ENCODE results near the gene FAM184A.
"Not testable (repeated sequence)": the region's sequence is repeated elsewhere in the genome, so short reads cannot be mapped to it uniquely, and the experiment has no call there.

The FAM184A gene, protein sequence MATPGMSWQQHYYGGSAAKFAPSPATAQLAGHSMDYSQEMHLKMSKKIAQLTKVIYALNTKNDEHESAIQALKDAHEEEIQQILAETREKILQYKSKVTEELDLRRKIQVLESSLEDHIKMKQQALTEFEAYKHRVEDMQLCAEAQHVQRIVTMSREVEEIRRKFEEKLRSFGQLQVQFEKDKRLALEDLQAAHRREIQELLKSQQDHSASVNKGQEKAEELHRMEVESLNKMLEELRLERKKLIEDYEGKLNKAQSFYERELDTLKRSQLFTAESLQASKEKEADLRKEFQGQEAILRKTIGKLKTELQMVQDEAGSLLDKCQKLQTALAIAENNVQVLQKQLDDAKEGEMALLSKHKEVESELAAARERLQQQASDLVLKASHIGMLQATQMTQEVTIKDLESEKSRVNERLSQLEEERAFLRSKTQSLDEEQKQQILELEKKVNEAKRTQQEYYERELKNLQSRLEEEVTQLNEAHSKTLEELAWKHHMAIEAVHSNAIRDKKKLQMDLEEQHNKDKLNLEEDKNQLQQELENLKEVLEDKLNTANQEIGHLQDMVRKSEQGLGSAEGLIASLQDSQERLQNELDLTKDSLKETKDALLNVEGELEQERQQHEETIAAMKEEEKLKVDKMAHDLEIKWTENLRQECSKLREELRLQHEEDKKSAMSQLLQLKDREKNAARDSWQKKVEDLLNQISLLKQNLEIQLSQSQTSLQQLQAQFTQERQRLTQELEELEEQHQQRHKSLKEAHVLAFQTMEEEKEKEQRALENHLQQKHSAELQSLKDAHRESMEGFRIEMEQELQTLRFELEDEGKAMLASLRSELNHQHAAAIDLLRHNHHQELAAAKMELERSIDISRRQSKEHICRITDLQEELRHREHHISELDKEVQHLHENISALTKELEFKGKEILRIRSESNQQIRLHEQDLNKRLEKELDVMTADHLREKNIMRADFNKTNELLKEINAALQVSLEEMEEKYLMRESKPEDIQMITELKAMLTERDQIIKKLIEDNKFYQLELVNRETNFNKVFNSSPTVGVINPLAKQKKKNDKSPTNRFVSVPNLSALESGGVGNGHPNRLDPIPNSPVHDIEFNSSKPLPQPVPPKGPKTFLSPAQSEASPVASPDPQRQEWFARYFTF

DNA sequence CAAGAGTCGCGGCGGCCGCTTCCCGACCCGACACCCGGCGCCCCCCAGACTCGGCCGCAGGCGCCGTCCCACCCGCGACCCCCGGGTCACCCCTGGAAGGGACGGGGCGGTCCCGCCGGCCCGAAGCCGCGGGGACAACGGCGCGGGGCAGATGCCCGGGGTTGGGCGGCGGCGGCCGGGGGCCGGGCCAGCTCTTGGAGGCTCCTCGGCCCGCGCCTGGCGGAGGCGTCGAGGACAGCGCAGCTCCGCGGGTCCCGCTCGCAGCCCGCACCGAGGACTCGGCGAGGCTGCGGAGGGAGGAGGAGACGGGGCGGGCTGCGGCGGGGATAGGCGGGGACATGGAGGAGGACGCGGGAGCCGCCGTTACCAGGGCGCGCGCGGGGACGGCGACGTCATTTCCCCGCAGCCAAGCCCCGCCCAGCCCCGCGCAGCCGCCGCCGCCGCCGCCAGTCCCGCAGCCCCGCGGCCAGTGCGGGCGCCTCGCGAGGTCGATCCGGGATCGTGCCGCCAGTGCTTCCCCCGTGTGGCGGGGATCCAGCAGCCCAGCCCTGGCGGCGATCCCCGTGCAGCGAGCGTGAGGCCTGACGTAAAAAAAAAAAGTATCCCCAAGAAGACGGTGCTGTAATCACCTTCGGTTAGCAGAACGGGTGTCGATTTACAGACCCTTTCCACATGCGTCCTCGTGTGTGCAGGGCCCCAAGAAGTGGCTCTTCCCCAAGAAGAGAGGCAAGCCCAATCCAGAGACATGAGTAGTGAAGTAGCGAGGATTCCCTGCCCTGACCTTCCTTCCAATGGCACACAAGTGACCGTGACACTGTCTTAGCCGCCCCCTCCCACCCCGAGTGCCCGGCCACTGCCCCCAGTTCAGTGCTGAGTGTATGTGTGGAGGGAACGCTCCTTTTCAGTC, at the start of gene FAM184A:
Gene FAM184A, minus strand, starts transcription at position 289 of the 907 bp plus-strand sequence. CDS start 365 bp downstream, outside the sequence.
- peak; percentile 55 for DNase-seq (ENCODE audit: low spot score)

DNA sequence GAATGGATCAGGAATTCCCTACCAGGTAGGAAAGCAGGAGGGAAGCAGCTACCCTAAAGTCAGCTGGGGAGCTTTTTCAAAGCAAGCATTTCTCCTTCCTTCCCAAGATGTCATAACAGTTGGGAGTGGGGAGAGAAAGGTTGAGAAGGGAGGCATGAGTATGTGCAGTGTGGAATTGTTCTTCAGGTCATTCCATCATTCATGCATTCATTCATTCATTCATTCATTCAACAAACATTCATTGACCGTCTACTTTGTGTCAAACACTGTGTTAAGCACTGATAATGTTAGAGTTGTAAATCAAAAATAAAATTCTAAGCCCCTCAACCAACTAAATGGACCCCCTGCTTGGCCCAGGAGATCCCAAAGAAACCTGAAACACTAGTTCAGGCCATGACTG, 49.2 kb upstream of the FAM184A start:
- no peak for DNase-seq (ENCODE audit: low spot score)

DNA sequence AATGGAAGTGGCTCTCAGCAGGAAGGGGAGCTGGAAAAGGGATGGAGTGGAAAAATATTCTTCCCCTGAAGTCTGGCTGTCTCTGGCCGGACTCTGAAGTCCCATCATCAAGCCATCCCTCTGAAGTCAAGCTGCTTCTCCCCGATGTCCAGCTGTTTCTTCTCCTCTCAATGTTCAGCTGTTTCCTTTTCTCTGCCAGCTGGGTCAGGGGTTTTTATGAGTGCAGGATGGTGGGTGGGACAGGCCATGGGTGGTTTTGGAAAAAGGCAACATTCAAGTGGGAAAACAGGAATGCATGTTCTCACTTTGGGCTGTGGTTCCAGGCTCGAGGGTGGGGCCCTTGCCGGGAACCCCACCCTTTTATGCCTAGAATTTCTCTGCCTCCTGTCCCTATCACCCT, 48.4 kb upstream of the FAM184A start:
- no peak for DNase-seq (ENCODE audit: low spot score)

DNA sequence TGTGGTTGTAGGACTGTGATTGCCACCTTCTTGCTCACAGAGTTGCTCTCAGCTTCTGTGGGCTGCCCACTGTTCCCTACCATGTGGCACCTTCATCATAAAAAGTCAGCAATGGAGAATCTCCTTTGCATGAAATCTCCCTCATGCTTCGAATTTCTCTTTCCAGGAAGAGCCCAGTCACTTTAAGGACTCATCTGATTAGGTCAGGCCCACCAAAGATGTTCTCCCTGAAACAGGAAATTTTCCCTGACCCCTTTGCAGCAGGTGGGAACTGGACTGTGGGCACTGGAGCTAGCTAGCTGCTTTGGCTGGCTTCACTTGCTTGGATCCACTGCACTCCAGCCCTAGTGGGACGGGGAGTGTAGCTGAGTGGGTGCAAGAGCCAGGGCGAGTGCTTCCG, 47.7 kb upstream of the FAM184A start:
- no peak for DNase-seq (ENCODE audit: low spot score)

DNA sequence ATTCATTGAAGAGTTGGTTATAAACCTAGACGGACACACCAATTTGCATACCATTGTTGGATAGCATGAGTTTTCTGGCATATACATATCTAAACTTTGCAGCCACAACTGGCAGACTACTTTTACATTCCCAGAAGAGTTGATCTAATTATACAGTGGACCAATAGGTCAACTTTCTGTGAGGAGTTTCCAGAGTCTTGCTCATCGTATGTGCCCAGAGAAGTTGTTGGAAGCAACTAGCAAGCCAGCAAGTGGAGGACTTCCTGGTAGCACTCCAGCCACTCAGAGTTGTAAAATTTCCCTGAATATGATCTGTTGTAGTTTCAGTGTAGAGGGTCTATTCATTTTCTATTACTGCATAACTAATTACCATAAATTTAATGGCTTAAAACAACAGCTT, 47.1 kb upstream of the FAM184A start:
- no peak for DNase-seq (ENCODE audit: low spot score)

DNA sequence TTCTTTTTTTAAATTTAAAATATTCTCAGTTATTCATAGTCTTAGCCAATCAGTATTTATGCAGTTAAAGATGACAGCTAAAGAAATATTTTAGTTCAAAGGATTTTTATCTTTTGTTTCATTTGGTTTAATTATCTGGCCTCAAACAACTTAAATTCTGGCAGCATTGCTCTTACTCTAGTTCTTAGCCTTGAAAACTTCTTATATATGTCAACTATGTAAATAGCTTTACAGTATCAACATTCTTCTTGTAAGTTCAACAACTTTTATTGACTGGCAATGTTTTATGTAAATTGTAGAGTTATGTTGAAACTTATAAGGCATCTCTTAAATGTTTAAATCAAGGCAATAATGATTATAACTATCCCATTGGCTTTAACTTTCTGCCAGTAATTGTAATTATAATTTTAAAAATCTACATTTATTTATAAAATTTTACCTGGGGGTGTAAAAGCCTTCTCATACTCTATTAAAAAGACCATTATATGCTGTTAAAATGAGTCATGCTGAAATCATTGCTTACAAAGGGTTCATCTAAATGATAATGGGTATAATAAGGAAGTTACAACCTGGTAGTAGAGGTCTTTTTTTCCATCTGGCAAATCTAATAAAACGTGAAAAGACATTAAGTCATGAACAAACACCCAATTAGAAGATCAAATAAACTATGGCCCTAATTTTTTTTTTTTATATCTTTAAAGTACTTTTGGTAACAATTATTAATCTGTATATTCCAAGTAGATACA, 45.8 kb upstream of the FAM184A start:
- no peak for DNase-seq (ENCODE audit: low spot score)

DNA sequence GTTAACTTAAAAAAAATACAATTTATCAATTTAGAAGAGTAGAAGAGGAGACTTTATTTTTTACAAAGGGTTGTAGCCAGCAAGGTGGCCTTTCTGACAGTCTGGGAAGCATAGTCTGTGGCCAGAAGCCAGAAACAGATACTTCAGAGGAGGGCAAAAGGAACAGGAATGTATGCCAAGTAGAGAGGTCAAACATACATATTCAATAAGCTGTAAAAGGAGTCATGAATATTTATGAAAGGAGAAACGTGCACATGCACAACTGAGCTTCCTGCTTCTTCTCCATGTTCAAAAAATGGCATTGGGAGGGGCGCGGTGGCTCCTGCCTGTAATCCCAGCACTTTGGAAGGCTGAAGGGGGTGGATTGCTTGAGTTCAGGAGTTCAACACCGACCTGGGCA, 43.9 kb upstream of the FAM184A start:
- no peak for DNase-seq (ENCODE audit: low spot score)

DNA sequence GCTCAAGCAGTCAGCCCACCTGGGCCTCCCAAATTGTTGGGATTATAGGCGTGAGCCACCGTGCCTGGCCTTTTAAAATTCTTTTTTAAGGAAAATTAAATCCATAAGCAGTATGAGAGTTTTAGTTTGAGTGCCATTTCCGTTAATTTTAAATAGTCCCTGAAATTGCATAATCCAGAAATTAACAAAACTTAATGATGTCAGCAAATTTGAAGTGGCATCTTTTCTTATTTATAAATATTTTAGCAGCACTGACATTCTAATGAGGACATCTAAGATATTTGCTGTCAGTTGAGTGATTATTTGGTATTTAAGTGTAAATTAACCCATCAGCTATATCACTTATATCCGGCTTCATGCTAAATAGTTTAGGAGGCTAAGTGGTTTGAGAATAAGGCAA, 42.9 kb upstream of the FAM184A start:
- DNase-seq (ENCODE audit: low spot score), result no peak

DNA sequence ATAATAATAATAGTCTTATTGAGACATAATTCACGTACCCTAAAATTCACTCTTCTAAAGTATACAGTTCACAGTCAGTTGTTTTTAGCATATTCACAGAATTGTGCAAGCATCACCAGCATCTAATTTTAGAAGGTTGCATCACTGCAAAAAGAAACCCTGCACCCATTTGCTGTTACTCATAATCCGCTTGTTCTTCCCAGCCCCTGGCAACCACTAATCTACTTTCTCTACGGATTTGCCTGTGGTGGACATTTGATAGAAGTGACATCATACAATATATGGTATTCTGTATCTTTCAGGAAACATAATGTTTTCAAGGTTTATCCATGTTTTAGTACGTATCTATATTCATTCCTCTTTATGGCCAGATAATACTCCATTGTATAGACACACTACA, 41.5 kb upstream of the FAM184A start:
- no peak for DNase-seq (ENCODE audit: low spot score)

DNA sequence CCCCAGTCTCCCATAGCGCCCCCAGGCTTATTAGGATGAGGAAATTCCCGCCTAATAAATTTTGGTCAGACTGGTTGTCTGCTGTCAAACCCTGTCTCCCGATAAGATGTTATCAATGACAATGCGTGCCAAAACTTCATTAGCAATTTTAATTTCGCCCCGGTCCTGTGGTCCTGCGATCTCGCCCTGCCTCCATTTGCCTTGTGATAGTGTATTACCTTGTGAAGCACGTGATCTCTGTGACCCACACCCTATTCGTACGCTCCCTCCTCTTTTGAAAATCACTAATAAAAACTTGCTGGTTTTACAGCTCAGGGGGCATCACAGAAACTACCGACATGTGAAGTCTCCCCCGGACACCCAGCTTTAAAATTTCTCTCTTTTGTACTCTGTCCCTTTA, 40.6 kb upstream of the FAM184A start:
- not testable (repeated sequence) for DNase-seq (ENCODE audit: low spot score)

DNA sequence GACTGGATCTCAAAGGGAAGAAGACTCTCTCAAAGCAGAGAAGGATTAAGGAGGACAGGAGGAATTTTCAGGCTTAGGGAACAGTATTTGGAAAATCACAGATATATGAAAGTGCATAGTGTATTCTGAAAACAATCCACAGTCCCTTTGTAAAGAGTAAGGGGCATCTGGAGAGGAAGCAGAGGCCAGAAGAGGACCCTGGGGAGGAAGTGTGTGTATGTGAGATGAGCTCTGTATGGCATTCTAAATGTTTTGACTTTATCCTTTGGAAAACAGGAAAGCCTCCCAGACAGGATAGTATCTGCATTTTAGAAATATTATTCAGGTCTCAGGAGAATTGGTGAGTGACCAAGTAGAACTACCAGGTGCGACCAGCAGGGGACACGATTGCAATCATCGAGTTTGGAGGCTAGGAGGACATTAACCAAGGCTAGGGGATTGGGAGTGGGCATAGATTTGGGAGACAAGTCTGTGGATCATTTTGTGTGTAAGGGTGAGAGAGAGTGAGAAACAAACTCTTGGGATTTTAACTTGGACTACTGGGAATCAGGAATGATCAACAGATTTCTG, 38.3 kb upstream of the FAM184A start:
- no peak for DNase-seq (ENCODE audit: low spot score)

DNA sequence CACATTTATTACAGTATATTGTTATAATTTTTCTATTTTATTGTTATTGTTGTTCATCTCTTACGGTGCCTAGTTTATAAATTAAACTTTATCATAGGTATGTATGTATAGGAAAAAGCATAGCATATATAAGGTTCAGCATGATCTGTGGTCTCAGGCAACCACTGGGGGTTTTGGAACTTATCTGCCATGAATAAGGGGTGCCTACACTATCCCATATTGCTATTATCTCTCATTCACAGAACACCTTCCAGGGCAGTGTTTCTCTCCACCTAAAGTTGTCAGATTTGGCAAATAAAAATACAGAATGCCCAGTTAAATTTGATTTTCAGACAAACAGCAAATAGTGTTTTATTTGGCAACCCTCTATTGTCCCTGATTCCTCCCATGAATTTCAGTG, 35.5 kb upstream of the FAM184A start:
- no peak for DNase-seq (ENCODE audit: low spot score)

DNA sequence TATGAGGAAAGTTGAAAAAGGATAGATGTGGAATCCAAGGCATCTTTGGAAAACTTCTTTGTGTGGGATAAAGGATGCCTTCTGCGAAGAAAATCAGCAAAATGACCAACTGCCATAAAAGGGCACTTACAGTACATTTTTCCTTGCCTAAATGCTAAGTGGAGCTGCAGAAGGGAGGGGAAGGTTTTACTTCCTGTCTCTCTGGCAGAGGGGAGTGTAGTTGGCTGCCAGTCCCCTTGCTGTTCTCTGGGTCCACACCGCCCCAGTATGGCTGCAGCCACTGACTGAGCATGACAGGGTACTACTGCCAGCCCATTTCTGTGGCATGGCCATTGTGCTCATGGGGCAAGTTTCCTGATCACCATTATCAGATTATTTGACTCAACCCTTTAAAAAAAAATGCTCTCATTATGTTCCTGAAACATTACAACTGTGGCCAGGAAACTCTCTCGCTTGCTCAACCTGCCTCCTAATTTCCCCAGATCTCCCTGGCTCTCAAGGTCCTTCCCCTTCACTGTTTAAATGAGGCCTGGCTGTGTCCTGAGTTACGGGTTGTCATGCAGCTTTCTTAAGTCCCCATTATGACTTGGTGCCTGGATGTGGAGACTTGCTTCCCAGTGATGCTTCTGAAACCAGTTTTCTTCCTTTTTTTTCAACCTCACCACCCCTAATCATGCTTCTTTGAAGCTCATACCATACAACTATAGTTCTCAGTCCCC, 34.5 kb upstream of the FAM184A start:
- no peak for DNase-seq (ENCODE audit: low spot score)

DNA sequence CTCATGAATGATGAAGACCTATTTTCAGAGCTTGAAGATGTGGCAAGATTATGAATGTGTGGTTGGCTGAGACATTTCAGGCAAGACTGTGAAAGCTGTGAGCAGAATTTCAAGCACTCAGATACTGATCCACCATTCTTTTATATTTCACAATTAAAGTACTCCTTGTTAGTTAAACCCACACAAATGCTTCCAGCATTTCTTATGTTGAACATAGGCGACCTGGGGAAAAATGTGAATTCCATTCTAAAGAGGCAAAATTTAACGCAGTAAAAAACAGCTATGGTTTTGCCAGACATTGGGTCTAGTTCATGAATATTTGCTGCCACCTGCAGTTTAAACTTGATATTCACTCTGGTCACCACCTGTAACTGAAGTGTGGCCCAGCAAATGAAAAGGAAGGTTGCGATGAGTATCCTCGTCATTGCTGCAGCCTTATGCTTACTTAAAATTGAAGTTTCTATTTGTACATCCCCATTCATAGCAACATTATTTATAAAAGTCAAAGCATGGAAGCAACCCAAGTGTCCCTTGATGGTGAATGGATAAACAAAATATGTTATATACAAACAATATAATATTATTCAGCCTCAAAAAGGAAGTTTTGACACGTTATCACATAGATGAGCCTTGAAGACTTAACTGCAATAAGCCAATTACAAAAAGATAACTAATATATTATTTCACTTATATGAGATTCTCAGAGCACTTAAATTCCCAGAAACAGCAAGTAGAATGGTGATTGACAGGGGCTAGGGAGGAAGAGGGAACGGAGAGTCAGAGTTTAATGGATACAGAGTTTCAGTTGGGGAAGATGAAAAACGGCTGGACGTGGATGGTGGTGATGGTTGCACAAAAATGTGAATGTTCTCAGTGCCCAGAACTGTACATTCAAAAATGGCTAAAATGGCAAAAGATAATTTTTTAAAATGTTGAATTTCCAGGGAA, 32.4 kb upstream of the FAM184A start:
- peak; percentile 61 for DNase-seq (ENCODE audit: low spot score)

DNA sequence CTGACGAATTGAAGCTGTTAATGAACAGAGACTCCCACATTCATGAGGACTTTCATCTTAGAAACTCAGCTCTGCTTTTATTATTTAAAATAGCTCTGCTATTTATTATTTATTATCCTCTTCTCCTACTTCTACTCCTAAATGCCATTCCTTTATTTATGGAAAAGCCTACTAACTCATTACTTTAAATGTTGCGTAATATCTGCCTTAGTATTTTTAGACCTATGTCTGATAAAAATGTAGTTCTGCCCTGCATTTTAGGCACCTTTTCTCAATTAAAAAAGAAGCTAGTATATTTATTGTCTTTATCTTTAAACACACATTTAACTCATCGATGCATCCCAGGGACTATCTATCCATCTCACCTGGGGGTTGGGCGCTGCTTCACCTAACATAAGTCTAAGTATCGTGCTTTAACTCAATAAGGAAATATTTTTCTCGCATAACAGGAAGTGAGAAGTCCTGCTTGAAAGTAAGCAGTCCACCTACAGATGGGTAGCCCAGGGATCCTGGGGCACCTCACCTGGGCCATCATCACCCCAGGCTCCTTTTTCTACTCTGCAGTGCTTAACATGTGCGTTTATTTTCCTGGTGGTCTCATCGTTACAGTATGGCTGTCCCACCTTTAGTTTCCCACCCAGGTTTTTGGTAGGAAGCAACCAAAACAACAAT, 31.3 kb upstream of the FAM184A start:
- DNase-seq (ENCODE audit: low spot score), result no peak

DNA sequence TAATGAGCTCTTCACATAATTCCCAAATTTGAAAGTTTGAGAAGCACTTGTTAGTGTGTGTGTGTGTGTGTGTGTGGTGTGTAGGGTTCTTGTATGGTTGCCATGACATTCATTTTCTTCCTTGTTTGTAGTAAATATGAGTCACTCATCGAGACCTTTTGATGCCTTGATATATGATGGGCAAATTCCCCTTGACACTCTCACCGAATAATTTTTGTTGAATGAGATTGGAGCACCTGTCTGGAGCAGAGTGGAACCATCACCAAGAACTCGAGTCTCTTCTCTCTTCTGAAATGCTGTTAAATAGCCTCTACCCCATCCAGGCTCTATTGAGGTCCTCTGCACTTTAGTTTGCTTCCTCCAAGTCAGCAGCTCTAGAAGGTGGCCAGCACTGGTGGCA, 29.6 kb upstream of the FAM184A start:
- no peak for DNase-seq (ENCODE audit: low spot score)

DNA sequence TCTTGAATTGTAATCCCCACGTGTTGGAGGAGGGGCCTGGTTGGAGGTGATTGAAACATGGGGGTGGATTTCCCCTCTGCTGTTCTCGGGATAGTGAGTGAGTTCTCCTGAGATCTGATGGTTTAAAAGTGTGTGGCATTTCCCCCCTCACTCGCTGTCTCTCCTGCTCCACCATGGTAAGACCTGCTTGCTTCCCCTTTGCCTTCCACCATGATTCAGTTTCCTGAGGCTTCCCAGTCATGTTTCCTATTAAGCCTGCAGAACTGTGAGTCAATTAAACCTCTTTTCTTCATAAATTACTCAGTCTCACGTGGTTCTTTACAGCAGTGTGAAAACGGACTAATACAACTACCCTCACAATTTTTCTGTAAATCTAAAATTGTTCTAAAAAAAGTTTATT, 26.8 kb upstream of the FAM184A start:
- DNase-seq (ENCODE audit: low spot score), result no peak

DNA sequence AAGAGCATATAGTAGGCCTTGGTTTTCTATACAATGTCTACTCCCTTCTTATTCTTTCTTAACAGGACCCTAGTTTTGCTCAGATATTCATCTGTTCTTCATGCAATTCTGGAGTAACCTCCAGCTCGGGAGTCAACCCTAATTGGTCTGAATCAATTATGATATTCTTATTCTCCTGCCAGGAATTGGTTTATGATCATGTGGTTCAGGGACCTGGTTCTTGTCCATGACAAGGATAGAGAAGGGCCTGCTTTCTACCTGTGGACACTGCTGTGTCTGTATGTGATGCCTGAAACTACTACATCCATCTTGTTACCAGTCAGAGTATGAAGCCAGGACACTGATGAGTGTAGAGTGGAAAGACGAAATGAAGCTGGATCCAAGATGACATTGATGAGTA, 24.4 kb upstream of the FAM184A start:
- no peak for DNase-seq (ENCODE audit: low spot score)

All from globus pallidus (tissue), 1 donor.